ENCODE results near the gene C5.

GRCh38 chr9:120916991-120917880 is 132.8 kb downstream of the C5 start:
- TF ChIP-seq SREBF1 (IDR thresholded peaks at IDR 0.05; ENCODE audit: borderline replicate concordance, low read depth, low read length) (no peak), RBFOX2 (IDR thresholded peaks at IDR 0.05; ENCODE audit: low read depth, low read length) (no peak), ZNF217 (CRISPR knock-in tag; IDR thresholded peaks at IDR 0.05) (no peak), IRF2 (CRISPR knock-in tag; IDR thresholded peaks at IDR 0.05) (no peak), BACH1 (tag; IDR thresholded peaks at IDR 0.05) (no peak), SP1 (CRISPR knock-in tag; IDR thresholded peaks at IDR 0.05) (no peak)
